IMR-90 (cell line): ENCODE results near the gene NOTCH3. TPM values are rescaled to one million over a fixed set of nuclear protein-coding genes. Genes with fewer than 3 reads are reported as not detected.

Experiments used
- ATAC-seq: fragments of 200-7000 bp; cut with Tn5 transposase; 2 replicates; pipeline ENCODE4 v1.9.1; 2020; ENCODE audit warnings: low read depth, mild to moderate bottlenecking, moderate library complexity
- BruUV-seq: library from RNA; stranded (reverse); fragments of 400-500 nt; replicated peaks from 2 replicates; lab custom pipeline; 2021; lab: Mats Ljungman, UMichigan
- CTCF ChIA-PET: fragments of 300-600 bp; formaldehyde crosslinking; extraction: SDS; loops from one replicate; lab custom pipeline; 2021; ENCODE audit warnings: antibody characterized with exemption; lab: Yijun Ruan, JAX
- POLR2A ChIA-PET: fragments of 300-600 bp; sonication (Branson Sonifier 250); formaldehyde crosslinking; loops from one replicate; lab custom pipeline; 2022; ENCODE audit warnings: antibody characterized with exemption; ENCODE audit not compliant: unreplicated experiment; lab: Charles Lee
- DNase-seq: peaks from one replicate; pipeline ENCODE4 v3.0.0; 2013
- H2AFZ ChIP-seq: replicated peaks from 2 replicates; pipeline ENCODE3; 2013; ENCODE audit warnings: low read length, mild to moderate bottlenecking; ENCODE audit not compliant: poor library complexity
- H2AK5ac ChIP-seq: 2 replicates; pipeline ENCODE4 v1.6.1; 2013; ENCODE audit warnings: low read depth, low read length, inconsistent platforms
- H2AK9ac ChIP-seq: replicated peaks from 2 replicates; pipeline ENCODE3; 2013; ENCODE audit warnings: mild to moderate bottlenecking, low read depth, low read length, moderate library complexity; ENCODE audit not compliant: poor library complexity
- H2BK120ac ChIP-seq: 2 replicates; pipeline ENCODE4 v1.6.1; 2013; ENCODE audit warnings: low read depth, low read length, inconsistent platforms
- H2BK15ac ChIP-seq: 3 replicates; pipeline ENCODE4 v1.6.1; 2013; ENCODE audit warnings: low read depth, low read length, inconsistent platforms
- H2BK20ac ChIP-seq: 2 replicates; pipeline ENCODE4 v1.6.1; 2013; ENCODE audit warnings: low read depth, mild to moderate bottlenecking, inconsistent platforms, low read length, moderate library complexity
- H2BK5ac ChIP-seq: 2 replicates; pipeline ENCODE4 v1.6.1; 2013; ENCODE audit warnings: mild to moderate bottlenecking, low read depth, low read length, inconsistent platforms; ENCODE audit not compliant: poor library complexity, severe bottlenecking
- H3K14ac ChIP-seq: replicated peaks from 2 replicates; pipeline ENCODE4 v1.6.1; 2013; ENCODE audit warnings: low read depth, low read length, inconsistent platforms
- H3K18ac ChIP-seq: 2 replicates; pipeline ENCODE4 v1.6.1; 2013; ENCODE audit warnings: low read depth, low read length, control low read depth
- H3K23ac ChIP-seq: 2 replicates; pipeline ENCODE4 v1.6.1; 2013; ENCODE audit warnings: low read depth, low read length, inconsistent platforms
- H3K27ac ChIP-seq: 2 replicates; pipeline ENCODE4 v1.5.1; 2013; ENCODE audit warnings: mild to moderate bottlenecking, control low read depth, low read length; ENCODE audit not compliant: insufficient read depth
- H3K27me3 ChIP-seq: 2 replicates; pipeline ENCODE4 v1.6.1; 2013; ENCODE audit warnings: low read length; ENCODE audit not compliant: control insufficient read depth, insufficient read depth
- H3K36me3 ChIP-seq: 2 replicates; pipeline ENCODE4 v1.6.1; 2013; ENCODE audit warnings: low read length, mixed read lengths; ENCODE audit not compliant: control insufficient read depth, insufficient read depth
- H3K4ac ChIP-seq: 2 replicates; pipeline ENCODE4 v1.6.1; 2013; ENCODE audit warnings: low read depth, low read length, inconsistent platforms
- H3K4me1 ChIP-seq: 2 replicates; pipeline ENCODE4 v1.6.1; 2013; ENCODE audit warnings: low read length, mixed read lengths; ENCODE audit not compliant: control insufficient read depth, insufficient read depth
- H3K4me2 ChIP-seq: 2 replicates; pipeline ENCODE4 v1.6.1; 2013; ENCODE audit warnings: low read depth, mild to moderate bottlenecking, control low read depth, low read length, moderate library complexity
- H3K4me3 ChIP-seq: 2 replicates; pipeline ENCODE4 v1.5.1; 2013; ENCODE audit warnings: low read depth, mild to moderate bottlenecking, control low read depth, low read length, moderate library complexity; ENCODE audit not compliant: insufficient read depth
- H3K56ac ChIP-seq: 2 replicates; pipeline ENCODE4 v1.6.1; 2013; ENCODE audit warnings: low read length, inconsistent platforms; ENCODE audit not compliant: insufficient read depth; ENCODE audit errors: extremely low read depth
- H3K79me1 ChIP-seq, 2 experiments: 2 replicates each; pipeline ENCODE4 v1.6.1; 2013; ENCODE audit warnings: low read length in 2 of 2, inconsistent platforms in 1 of 2, low read depth in 1 of 2
- H3K9ac ChIP-seq: 2 replicates; pipeline ENCODE4 v1.6.1; 2013; ENCODE audit warnings: low read depth, low read length, control low read depth
- H3K9me1 ChIP-seq: 2 replicates; pipeline ENCODE4 v1.6.1; 2013; ENCODE audit warnings: low read length, inconsistent platforms; ENCODE audit not compliant: insufficient read depth
- H3K9me3 ChIP-seq: 2 replicates; pipeline ENCODE4 v1.6.1; 2013; ENCODE audit warnings: low read length; ENCODE audit not compliant: control insufficient read depth, insufficient read depth
- H4K20me1 ChIP-seq: 2 replicates; pipeline ENCODE4 v1.6.1; 2013; ENCODE audit warnings: low read length, inconsistent platforms; ENCODE audit not compliant: insufficient read depth
- H4K5ac ChIP-seq: 2 replicates; pipeline ENCODE4 v1.6.1; 2013; ENCODE audit warnings: mild to moderate bottlenecking, low read depth, low read length, control low read depth
- H4K8ac ChIP-seq, 2 experiments: 2 replicates each; pipeline ENCODE4 v1.6.1; 2013; ENCODE audit warnings: low read depth in 2 of 2, low read length in 2 of 2, control low read depth in 1 of 2, inconsistent platforms in 1 of 2
- H4K91ac ChIP-seq: 2 replicates; pipeline ENCODE4 v1.6.1; 2013; ENCODE audit warnings: low read depth, low read length, inconsistent platforms; ENCODE audit not compliant: insufficient read depth
- CHD1 ChIP-seq: IDR thresholded peaks from 2 replicates; pipeline ENCODE4 v1.6.1; 2012; ENCODE audit warnings: low read depth, low read length, improper control_type of control experiment
- MAZ ChIP-seq: IDR thresholded peaks from 2 replicates; pipeline ENCODE4 v1.6.1; 2012; ENCODE audit warnings: low read depth, mild to moderate bottlenecking, low read length, improper control_type of control experiment, moderate library complexity, borderline replicate concordance
- MXI1 ChIP-seq: IDR thresholded peaks from 2 replicates; pipeline ENCODE4 v1.6.1; 2012; ENCODE audit warnings: low read depth, mild to moderate bottlenecking, low read length, moderate library complexity, borderline replicate concordance
- RCOR1 ChIP-seq: IDR thresholded peaks from 2 replicates; pipeline ENCODE4 v1.6.1; 2012; ENCODE audit warnings: mild to moderate bottlenecking, low read length, improper control_type of control experiment; ENCODE audit not compliant: insufficient replicate concordance
- USF2 ChIP-seq: fragments of 150-350 bp; IDR thresholded peaks from 2 replicates; pipeline ENCODE4 v1.6.1; 2017; ENCODE audit warnings: mild to moderate bottlenecking, antibody characterized with exemption, low read length, low read depth
- WGBS, 2 experiments: methylation state at CpG; one replicate each; pipeline versions ENCODE4 v1.1.5 to v1.1.7; 2013; ENCODE audit warnings: missing lambda C conversion rate in 2 of 2; ENCODE audit not compliant: insufficient read length in 1 of 2; ENCODE audit errors: extremely low coverage in 2 of 2; 5-methylcytosine and 5-hydroxymethylcytosine counted together
- dilution Hi-C: fragments of 300-500 bp; cut with HindIII; formaldehyde crosslinking; loops from one replicate; pipeline ENCODE4 v1.14.3; 2018; ENCODE audit warnings: low sequenced_read_pairs; ENCODE audit not compliant: unreplicated experiment
- in situ Hi-C: fragments of 300-500 bp; cut with MboI; formaldehyde crosslinking; loops from 3 replicates; pipeline ENCODE4 v1.14.3; 2019; ENCODE audit warnings: low sequenced_read_pairs, inconsistent platforms, mixed read lengths
- intact Hi-C: fragments of 100-400 bp; cut with micrococcal nuclease; formaldehyde crosslinking; loops from 2 replicates; pipeline ENCODE4 v1.10.0; 2022
- polyA plus RNA-seq, 3 experiments: library from polyadenylated mRNA; depleted of rRNA; stranded (reverse); fragments of >200 nt; gene quantifications; 2 replicates each; pipeline ENCODE4 v1.2.3, GENCODE V29; 2012; ENCODE audit warnings: low replicate concordance in 1 of 3
- total RNA-seq: library from RNA; depleted of rRNA; stranded (reverse); fragments of >200 nt; gene quantifications from 2 replicates; pipeline ENCODE4 v1.2.3, GENCODE V29; 2012

Gene NOTCH3
- total and polyA plus RNA-seq, 2 of the 4 experiments (the other 2 are of a cell fraction): 5.9 to 25.1 TPM

- Histone ChIP-seq H4K91ac (no peak overlapping the region), H2BK5ac (no peak overlapping the region), H4K20me1 (peaks cover 14% of the 10 kb centered on the region), H2BK120ac (no peak overlapping the region), H3K4ac (no peak overlapping the region), H3K79me1 (peaks cover 24 to 41% of the 10 kb centered on the region in 2 experiments), H3K14ac (no peak overlapping the region), H4K8ac (no peak overlapping the region), H3K56ac (no peak overlapping the region), H3K36me3 (peaks cover 63% of the 10 kb centered on the region), H3K27me3 (no peaks in the 10 kb centered on the region), H4K5ac (no peak overlapping the region), H2AK5ac (no peak overlapping the region), H2BK20ac (no peak overlapping the region), H3K9me3 (no peaks in the 10 kb centered on the region), H3K4me1 (peaks cover 2% of the 10 kb centered on the region; the same call in 1 of the 2 replicates), H2AFZ (no peak overlapping the region), H3K9ac (no peak overlapping the region), H2BK15ac (no peak overlapping the region), H3K4me2 (no peak overlapping the region), H3K27ac (no peak overlapping the region), H3K4me3 (no peak overlapping the region), H3K18ac (no peak overlapping the region), H3K9me1 (0 out of 2 replicates have a peak, but pooled peaks cover 3% of the 10 kb centered on the region), H3K23ac (no peak overlapping the region), H2AK9ac (no peak overlapping the region)
- TF ChIP-seq CHD1 (no peak), MXI1 (no peak), MAZ (no peak), RCOR1 (no peak), USF2 (no peak)
- ATAC-seq (no peak), DNase-seq (no peak)
- WGBS, 2 experiments: 98% methylated on average over 8 of the region's 42 CpGs; no CpG with 5 or more reads in 1 of the 2 experiments
- dilution Hi-C loops: no loop called here
- ChIA-PET POLR2A (no interaction called here), CTCF (interaction anchor here (0.6 kb wide), 1 partner anchor 146 kb away, joined by 3 read pairs; no protein-coding TSS in a partner anchor)
- in situ Hi-C loops: no loop called here
- no TSS peak for BruUV-seq
- intact Hi-C loops: no loop called here
Observed at GRCh38 chr19:15237759-15238638, 37.2 kb upstream of the NOTCH3 start.
